K562 (cell line): ENCODE measurements around the gene SOWAHA. TPM values are rescaled to one million over a fixed set of nuclear protein-coding genes. Genes with fewer than 3 reads are reported as not detected.

ENCODE experiments used
- ARID3B ChIP-seq: fragments of 250-450 bp; sonication (Bioruptor Pico); IDR thresholded peaks from 2 replicates; pipeline ENCODE4 v1.4.0; 2020; ENCODE audit warnings: borderline replicate concordance
- ATF7 ChIP-seq: fragments of 450-650 bp; IDR thresholded peaks from 2 replicates; pipeline ENCODE4 v1.7.1; 2014; ENCODE audit warnings: mild to moderate bottlenecking, moderate library complexity
- BCLAF1 ChIP-seq, 2 experiments: fragments of 450-650 bp in 1 of 2; IDR thresholded peaks; 2 replicates each; pipeline ENCODE4 v1.6.1; 2011 to 2017; ENCODE audit warnings: low read depth in 2 of 2, antibody characterized with exemption in 1 of 2, borderline replicate concordance in 1 of 2, low read length in 1 of 2, mild to moderate bottlenecking in 1 of 2, mixed read lengths in 1 of 2; ENCODE audit not compliant: control insufficient read depth in 1 of 2
- BCOR ChIP-seq: fragments of 450-650 bp; IDR thresholded peaks from 2 replicates; pipeline ENCODE4 v1.6.1; 2016
- CTBP1 ChIP-seq: fragments of 450-650 bp; IDR thresholded peaks from 2 replicates; pipeline ENCODE4 v1.6.1; 2016; ENCODE audit warnings: borderline replicate concordance
- E2F8 ChIP-seq: fragments of 450-650 bp; IDR thresholded peaks from 2 replicates; pipeline ENCODE4 v1.7.1; 2018; ENCODE audit warnings: mild to moderate bottlenecking, low read depth; ENCODE audit not compliant: partially characterized antibody
- FOXA1 ChIP-seq: fragments of 450-650 bp; IDR thresholded peaks from 2 replicates; pipeline ENCODE4 v1.6.1; 2016; ENCODE audit warnings: mild to moderate bottlenecking, borderline replicate concordance
- HOXB6 ChIP-seq: fragments of 250-450 bp; sonication (Bioruptor Pico); IDR thresholded peaks from 2 replicates; pipeline ENCODE4 v1.5.1; 2022; ENCODE audit warnings: mild to moderate bottlenecking, borderline replicate concordance
- KDM4B ChIP-seq, 2 experiments: fragments of 450-650 bp in 1 of 2; sonication (generic) in 1 of 2; IDR thresholded peaks; 2 replicates each; pipeline ENCODE4 v1.6.1; 2016 to 2017; ENCODE audit warnings: borderline replicate concordance in 2 of 2, antibody characterized with exemption in 1 of 2, low read depth in 1 of 2, mild to moderate bottlenecking in 1 of 2
- NR3C1 ChIP-seq: sonication (generic); formaldehyde crosslinking; IDR thresholded peaks from 2 replicates; pipeline ENCODE4 v1.8.1; 2022; ENCODE audit warnings: missing genetic modification reagents
- POLR2AphosphoS5 ChIP-seq: IDR thresholded peaks from 2 replicates; pipeline ENCODE4 v1.6.1; 2011; ENCODE audit warnings: mild to moderate bottlenecking, low read depth, low read length, moderate library complexity; ENCODE audit not compliant: control insufficient read depth, insufficient read depth
- PTTG1 ChIP-seq: fragments of 450-650 bp; IDR thresholded peaks from 2 replicates; pipeline ENCODE4 v1.6.1; 2016; ENCODE audit warnings: low read depth, mild to moderate bottlenecking, missing genetic modification characterization, missing compliant biosample characterization
- RFX7 ChIP-seq: fragments of 250-450 bp; sonication (Bioruptor Pico); IDR thresholded peaks from 2 replicates; pipeline ENCODE4 v1.5.1; 2021; ENCODE audit warnings: mild to moderate bottlenecking
- RHOXF2B ChIP-seq: fragments of 250-450 bp; sonication (Bioruptor Pico); conservative IDR thresholded peaks from 2 replicates; pipeline ENCODE4 v1.5.1; 2021
- THRAP3 ChIP-seq: fragments of 450-650 bp; IDR thresholded peaks from 2 replicates; pipeline ENCODE4 v1.6.1; 2016; ENCODE audit warnings: mild to moderate bottlenecking, inconsistent platforms, borderline replicate concordance
- XRCC3 ChIP-seq: fragments of 450-650 bp; IDR thresholded peaks from 2 replicates; pipeline ENCODE4 v1.6.1; 2017; ENCODE audit warnings: mild to moderate bottlenecking, moderate library complexity
- ZFPM2 ChIP-seq: fragments of 250-450 bp; sonication (Bioruptor Pico); IDR thresholded peaks from 2 replicates; pipeline ENCODE4 v1.5.1; 2022; ENCODE audit warnings: mild to moderate bottlenecking
- ZNF143 ChIP-seq: sonication (generic); formaldehyde crosslinking; IDR thresholded peaks from 2 replicates; pipeline ENCODE4 v1.9.0; 2022; ENCODE audit warnings: mild to moderate bottlenecking, missing genetic modification reagents
- ZNF217 ChIP-seq: sonication (generic); formaldehyde crosslinking; IDR thresholded peaks from 2 replicates; pipeline ENCODE4 v1.8.0; 2022; ENCODE audit warnings: mild to moderate bottlenecking, missing genetic modification reagents
- ZNF431 ChIP-seq: sonication (generic); formaldehyde crosslinking; IDR thresholded peaks from 2 replicates; pipeline ENCODE4 v1.8.0; 2022; ENCODE audit warnings: mild to moderate bottlenecking, missing genetic modification reagents
- ZNF584 ChIP-seq: fragments of 200-800 bp; sonication (Bioruptor generic); IDR thresholded peaks from 2 replicates; pipeline ENCODE4 v1.6.1; 2016; ENCODE audit warnings: low read depth, mild to moderate bottlenecking, missing genetic modification characterization, missing compliant biosample characterization
- ZNF589 ChIP-seq: fragments of 200-800 bp; sonication (Bioruptor generic); IDR thresholded peaks from 2 replicates; pipeline ENCODE4 v1.6.1; 2016; ENCODE audit warnings: low read depth, missing genetic modification characterization, missing compliant biosample characterization
- ZNF695 ChIP-seq: fragments of 450-650 bp; formaldehyde crosslinking; IDR thresholded peaks from 2 replicates; pipeline ENCODE4 v1.4.0; 2020; ENCODE audit warnings: mild to moderate bottlenecking, moderate library complexity
- polyA plus RNA-seq, 8 experiments: library from polyadenylated mRNA; depleted of rRNA in 4 of 8; stranded (reverse) in 5 of 8; unstranded in 3 of 8; fragments of >200 nt; fragmentation: Nextera tagmentation in 2 of 8; fragmentation: Illumina TruSeq in 1 of 8; extraction: Ambion mirVana in 2 of 8; extraction: Trizol in 1 of 8; gene quantifications; 2 replicates each; pipeline versions ENCODE4 v1.2.1 to v1.2.3, GENCODE V29; 2011 to 2014; ENCODE audit warnings: inconsistent platforms in 1 of 8, missing spikeins in 1 of 8
- total RNA-seq, 7 experiments: library from RNA; depleted of rRNA in 6 of 7; stranded (reverse); fragments of >200 nt in 6 of 7; fragmentation: Illumina TruSeq in 2 of 7; extraction: Trizol in 2 of 7; gene quantifications; 2 replicates each; pipeline versions ENCODE4 v1.2.1 to v1.2.3, GENCODE V29; 2011 to 2021; ENCODE audit warnings: low replicate concordance in 1 of 7

The SOWAHA gene
- total and polyA plus RNA-seq, 9 of the 15 experiments (the other 6 are each of a cell fraction or from before 2014, with no cell fraction given): not detected

- no peak for TF ChIP-seq E2F8
- TF ChIP-seq BCLAF1 (IDR thresholded peaks at IDR 0.05; ENCODE audit: borderline replicate concordance in 1 of 2, control insufficient read depth in 1 of 2, low read depth in 2 of 2, low read length in 1 of 2): no peak
- no peak for TF ChIP-seq FOXA1
- TF ChIP-seq THRAP3: no peak
- no peak for TF ChIP-seq BCOR
- no peak for TF ChIP-seq ZNF584 (CRISPR knock-in tag)
- TF ChIP-seq KDM4B (IDR thresholded peaks at IDR 0.05; ENCODE audit: borderline replicate concordance in 2 of 2, low read depth in 1 of 2): no peak
- TF ChIP-seq ZFPM2: no peak
- no peak for TF ChIP-seq ZNF217 (CRISPR knock-in tag)
- no peak for TF ChIP-seq PTTG1 (tag)
- no peak for TF ChIP-seq POLR2AphosphoS5
- TF ChIP-seq NR3C1 (CRISPR knock-in tag): no peak
- no peak for TF ChIP-seq ARID3B (CRISPR knock-in tag)
- TF ChIP-seq RHOXF2B (CRISPR knock-in tag): no peak
- no peak for TF ChIP-seq ZNF589 (CRISPR knock-in tag)
- TF ChIP-seq ZNF431 (CRISPR knock-in tag): no peak
- TF ChIP-seq ZNF143 (CRISPR knock-in tag): no peak
- peak; percentile 74; the same call in 1 of the 2 replicates for TF ChIP-seq CTBP1
- TF ChIP-seq XRCC3: no peak
- peak; percentile 46 for TF ChIP-seq ATF7
- TF ChIP-seq HOXB6 (CRISPR knock-in tag): no peak
- TF ChIP-seq ZNF695 (CRISPR knock-in tag): no peak
- no peak for TF ChIP-seq RFX7 (CRISPR knock-in tag)
Measured at GRCh38 chr5:132790201-132790865, 22.8 kb upstream of the SOWAHA start (continued).
